Lung (tissue), 12 donors: ENCODE data around the gene MANEAL. TPM values are rescaled to one million over a fixed set of nuclear protein-coding genes. Genes with fewer than 3 reads are reported as not detected.

Experiments used
- ATAC-seq: fragments of 200-7000 bp; cut with Tn5 transposase; one replicate; pipeline ENCODE4 v1.9.1; 2020; ENCODE audit warnings: moderate number of reproducible peaks; ENCODE audit not compliant: insufficient read depth, low FRiP score
- DNase-seq, 3 donors: peaks; one replicate each; pipeline ENCODE4 v3.0.0-alpha.2; 2013 to 2017
- H3K27ac ChIP-seq, 2 donors: one replicate each; pipeline ENCODE4 v1.5.1; 2013; ENCODE audit warnings: mild to moderate bottlenecking in 2 of 2, moderate library complexity in 2 of 2, control low read depth in 1 of 2, inconsistent platforms in 1 of 2, low read depth in 1 of 2, low read length in 1 of 2
- H3K27me3 ChIP-seq, 3 donors: one replicate each; pipeline ENCODE4 v1.5.1; 2013; ENCODE audit warnings: low read length in 2 of 3; ENCODE audit not compliant: control insufficient read depth in 3 of 3, insufficient read depth in 3 of 3
- H3K36me3 ChIP-seq, 4 donors: one replicate each; pipeline ENCODE4 v1.5.1; 2013; ENCODE audit warnings: low read length in 4 of 4, mild to moderate bottlenecking in 1 of 4, moderate library complexity in 1 of 4; ENCODE audit not compliant: control insufficient read depth in 4 of 4, insufficient read depth in 4 of 4
- H3K4me1 ChIP-seq, 5 donors: one replicate each; pipeline ENCODE4 v1.5.1; 2013; ENCODE audit warnings: low read length in 5 of 5, mild to moderate bottlenecking in 2 of 5, moderate library complexity in 1 of 5; ENCODE audit not compliant: control insufficient read depth in 5 of 5, insufficient read depth in 5 of 5
- H3K4me3 ChIP-seq: one replicate; pipeline ENCODE4 v1.5.1; 2013; ENCODE audit warnings: mild to moderate bottlenecking, control low read depth, moderate library complexity
- H3K9ac ChIP-seq, 2 donors: one replicate each; pipeline ENCODE4 v1.5.1; 2013; ENCODE audit warnings: low read length in 2 of 2, control low read depth in 1 of 2; ENCODE audit not compliant: insufficient read depth in 1 of 2
- H3K9me3 ChIP-seq, 4 donors: one replicate each; pipeline ENCODE4 v1.5.1; 2013; ENCODE audit warnings: low read length in 3 of 4, mild to moderate bottlenecking in 1 of 4, moderate library complexity in 1 of 4; ENCODE audit not compliant: control insufficient read depth in 4 of 4, insufficient read depth in 3 of 4
- CTCF ChIP-seq: IDR thresholded peaks from 2 replicates; pipeline ENCODE4 v1.5.1; 2012; ENCODE audit warnings: mild to moderate bottlenecking; ENCODE audit errors: control extremely low read depth, extremely low read depth
- WGBS, 2 donors: extraction: QIAGEN DNeasy Blood & Tissue Kit; methylation state at CpG; one replicate each; pipeline ENCODE4 v1.1.7; 2013; 5-methylcytosine and 5-hydroxymethylcytosine counted together
- polyA plus RNA-seq, 2 donors: library from polyadenylated mRNA; stranded (reverse); fragments of 200-250 nt; gene quantifications; one replicate each; pipeline ENCODE4 v1.2.1, GENCODE V29; 2013
- total RNA-seq, 2 donors: library from RNA; depleted of rRNA in 1 of 2; stranded (reverse); fragments of >200 nt in 1 of 2; gene quantifications; one replicate each; pipeline ENCODE4 v1.2.1, GENCODE V29; 2014 to 2021
- donor health status: control.
- donor health status: control.
- donor health status: Bipolar disorder and iron deficiency.
- donor health status: healthy.
- donor health status: DM: yes; HTN: yes; CAD: no.

MANEAL gene
- total and polyA plus RNA-seq, 4 donors = 2.3 to 8.1 (median 3.4) TPM

DNA sequence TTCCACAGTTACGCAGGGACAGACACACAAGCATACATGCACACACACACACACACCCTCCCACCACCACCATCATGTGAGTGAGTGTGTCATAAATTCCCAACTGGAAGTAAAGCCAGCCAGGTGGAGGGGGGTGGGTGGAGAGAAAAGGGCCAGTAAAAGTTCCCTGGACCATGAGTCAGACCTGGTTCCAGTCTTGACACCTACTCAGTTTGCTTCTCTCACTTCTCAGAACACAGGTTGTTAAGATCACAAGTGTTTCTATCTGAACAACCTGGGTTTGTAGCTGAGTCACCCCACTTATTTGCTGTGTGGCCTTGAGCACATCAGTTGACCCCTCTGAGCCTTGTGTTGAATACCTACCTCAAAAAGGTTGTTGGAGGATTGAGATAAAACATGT is 38.4 kb upstream of the MANEAL start:
- WGBS, 2 donors = 41 to 89% methylated on average over 1 of the region's 1 CpG
- no peak overlapping the region for H3K9ac ChIP-seq
- peaks cover 0 to 9% (median 0%) of the 10 kb centered on the region in 5 donors for H3K4me1 ChIP-seq
- H3K36me3 ChIP-seq = no peaks in the 10 kb centered on the region
- H3K4me3 ChIP-seq = no peak overlapping the region
- DNase-seq = no peak
- H3K9me3 ChIP-seq = peaks cover 0 to 6% (median 0%) of the 10 kb centered on the region in 4 donors
- H3K27ac ChIP-seq = no peak overlapping the region
- TF ChIP-seq CTCF = no peak
- peak; percentile 55 for ATAC-seq
- peaks cover 15 to 66% (median 25%) of the 10 kb centered on the region in 3 donors for H3K27me3 ChIP-seq

GRCh38 chr1:37755951-37756560 is 37.6 kb upstream of the MANEAL start:
- Histone ChIP-seq H3K9ac (no peak overlapping the region), H3K4me1 (peaks cover 0 to 9% (median 0%) of the 10 kb centered on the region in 5 donors), H3K4me3 (no peak overlapping the region), H3K9me3 (peaks cover 0 to 6% (median 0%) of the 10 kb centered on the region in 4 donors), H3K27ac (no peak overlapping the region), H3K27me3 (peaks cover 15 to 66% (median 25%) of the 10 kb centered on the region in 3 donors), H3K36me3 (no peaks in the 10 kb centered on the region)
- DNase-seq = no peak
- no peak for TF ChIP-seq CTCF
- WGBS, 2 donors = 57 to 62% methylated on average over 4 of the region's 4 CpGs
- ATAC-seq = no peak

DNA sequence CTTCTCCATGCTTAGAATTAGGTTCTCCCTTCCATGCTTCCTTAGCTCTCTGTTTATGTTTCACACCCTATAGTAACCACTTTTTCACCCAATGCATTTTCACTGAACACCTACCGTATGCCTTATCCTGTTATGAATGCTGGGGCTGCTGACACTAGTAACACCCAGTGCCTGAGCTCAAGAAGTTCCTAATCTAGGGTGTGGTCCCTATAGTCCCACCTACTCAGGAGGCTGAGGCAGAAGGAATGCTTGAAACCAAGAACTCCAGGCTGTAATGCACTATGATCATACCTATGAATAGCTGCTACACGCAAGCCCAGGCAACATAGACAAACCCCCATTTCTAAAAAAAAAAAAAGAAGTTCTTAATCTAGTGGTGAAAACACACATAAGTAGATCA is 34.2 kb upstream of the MANEAL start:
- DNase-seq (no peak), ATAC-seq (no peak)
- no peak for TF ChIP-seq CTCF
- WGBS, 2 donors = 83 to 84% methylated on average over 2 of the region's 2 CpGs
- Histone ChIP-seq H3K9me3 (peaks cover 0 to 15% (median 0%) of the 10 kb centered on the region in 4 donors), H3K27me3 (peaks cover 11 to 57% (median 25%) of the 10 kb centered on the region in 3 donors), H3K36me3 (no peaks in the 10 kb centered on the region), H3K4me3 (no peak overlapping the region), H3K4me1 (no peaks in the 10 kb centered on the region), H3K9ac (no peak overlapping the region), H3K27ac (no peak overlapping the region)
